Subcutaneous adipose tissue (tissue), 4 donors: ENCODE data around the gene PALLD. TPM values are rescaled to one million over a fixed set of nuclear protein-coding genes. Genes with fewer than 3 reads are reported as not detected.

ENCODE experiments used
- CTCF ChIP-seq: fragments of 450-650 bp; IDR thresholded peaks from one replicate; pipeline ENCODE4 v1.5.1; 2016; ENCODE audit warnings: low read depth, mild to moderate bottlenecking, control low read depth, antibody characterized with exemption, moderate library complexity
- total RNA-seq, 4 donors: library from RNA; depleted of rRNA; stranded (reverse); fragments of >200 nt; gene quantifications; one replicate each; pipeline ENCODE4 v1.1.0, GENCODE V29; 2016

The PALLD gene
- total RNA-seq, 4 donors from 2014 or later = 94.1 to 118 (median 110) TPM

- TF ChIP-seq CTCF = no peak
These were observed 314.4 kb downstream of the PALLD start for GRCh38 chr4:168811207-168811606.

GRCh38 chr4:168811786-168812651 lies 315.2 kb downstream of the PALLD start:
- TF ChIP-seq CTCF = no peak

GRCh38 chr4:168812806-168813205 lies 316.0 kb downstream of the PALLD start:
- TF ChIP-seq CTCF = no peak

GRCh38 chr4:168813890-168814289 lies 317.0 kb downstream of the PALLD start:
- TF ChIP-seq CTCF = no peak

- TF ChIP-seq CTCF = no peak
These were observed 318.8 kb downstream of the PALLD start for GRCh38 chr4:168815379-168816345.

- TF ChIP-seq CTCF = no peak
These were observed 320.5 kb downstream of the PALLD start for GRCh38 chr4:168817370-168817769.

- TF ChIP-seq CTCF = no peak
These were observed 325.6 kb downstream of the PALLD start for GRCh38 chr4:168822481-168822880.
